ENCODE data around the gene EDN1. TPM values are rescaled to one million over a fixed set of nuclear protein-coding genes. Genes with fewer than 3 reads are reported as not detected.
A peak's percentile ranks its signal among the peaks of the same experiment; 100 is the strongest.

The EDN1 gene
- total and polyA plus RNA-seq, 2 of the 4 experiments (the other 2 are of a cell fraction) = 5.6 to 9.0 TPM

DNA sequence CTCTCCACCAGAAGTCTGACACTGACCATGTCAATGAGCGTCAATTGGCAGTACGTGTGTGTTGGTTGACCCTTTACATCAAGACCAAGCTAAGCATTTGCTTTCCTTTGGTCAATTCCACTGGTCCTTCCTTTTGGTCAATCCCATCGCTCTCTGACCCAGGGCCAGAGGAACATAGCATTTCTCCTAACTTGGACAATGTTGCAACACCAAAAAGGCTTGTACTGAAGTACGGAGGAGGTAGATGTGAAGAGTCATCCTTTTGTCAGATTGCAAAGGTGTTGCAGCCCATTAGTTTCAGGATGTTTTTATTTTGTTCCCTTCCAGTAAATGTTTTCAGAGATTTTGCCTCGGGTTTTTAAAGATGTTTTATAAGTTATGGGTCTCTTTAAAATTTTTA lies 24.6 kb downstream of the EDN1 start:
- Histone ChIP-seq H2BK120ac (ENCODE audit: low read depth, low read length) (no peak overlapping the region), H2AK9ac (replicated peaks; ENCODE audit: low read depth, low read length, poor library complexity) (peak overlapping the region; percentile 71), H3K4ac (ENCODE audit: low read depth, low read length) (no peak overlapping the region), H3K56ac (ENCODE audit: extremely low read depth, insufficient read depth, low read length) (no peak overlapping the region), H2BK20ac (ENCODE audit: low read depth, low read length) (no peak overlapping the region; the same call in 1 of the 2 replicates), H3K9me3 (ENCODE audit: control insufficient read depth, insufficient read depth, low read length) (peaks cover 4% of the 10 kb centered on the region; the same call in 1 of the 2 replicates), H3K27ac (ENCODE audit: insufficient read depth, low read length) (no peak overlapping the region), H2BK15ac (ENCODE audit: low read depth, low read length) (0 out of 3 replicates have a peak overlapping the region, but pooled peaks have one; percentile 4), H3K79me1 (ENCODE audit: low read depth in 1 of 2, low read length in 2 of 2) (no peaks in the 10 kb centered on the region), H3K18ac (ENCODE audit: low read depth, low read length) (no peak overlapping the region), H3K9me1 (ENCODE audit: insufficient read depth, low read length) (peaks cover 4% of the 10 kb centered on the region; the same call in 1 of the 2 replicates), H2BK5ac (ENCODE audit: low read depth, low read length, poor library complexity, severe bottlenecking) (no peak overlapping the region), H2AK5ac (ENCODE audit: low read depth, low read length) (no peak overlapping the region), H3K4me2 (ENCODE audit: low read depth, low read length) (no peak overlapping the region), H3K27me3 (ENCODE audit: control insufficient read depth, insufficient read depth, low read length) (no peaks in the 10 kb centered on the region), H4K91ac (ENCODE audit: insufficient read depth, low read depth, low read length) (no peak overlapping the region), H3K4me1 (ENCODE audit: control insufficient read depth, insufficient read depth, low read length) (no peaks in the 10 kb centered on the region; the same call in 1 of the 2 replicates), H4K20me1 (ENCODE audit: insufficient read depth, low read length) (no peaks in the 10 kb centered on the region), H3K9ac (ENCODE audit: low read depth, low read length) (no peak overlapping the region), H2AFZ (replicated peaks; ENCODE audit: low read length, poor library complexity) (peak overlapping the region; percentile 74), H4K5ac (ENCODE audit: low read depth, low read length) (no peak overlapping the region), H3K23ac (ENCODE audit: low read depth, low read length) (no peak overlapping the region), H3K36me3 (ENCODE audit: control insufficient read depth, insufficient read depth, low read length) (no peaks in the 10 kb centered on the region), H3K4me3 (ENCODE audit: insufficient read depth, low read depth, low read length) (no peak overlapping the region), H3K14ac (replicated peaks; ENCODE audit: low read depth, low read length) (no peak overlapping the region; the same call in 1 of the 2 replicates), H4K8ac (ENCODE audit: low read depth in 2 of 2, low read length in 2 of 2) (peak overlapping the region in 1 of 2 experiments; percentile 22; a peak in 1 of 4 replicates)
- WGBS, 2 experiments (ENCODE audit: extremely low coverage in 2 of 2, insufficient read length in 1 of 2) = 100% methylated on average over 2 of the region's 5 CpGs; no CpG with 5 or more reads in 1 of the 2 experiments
- TF ChIP-seq POLR2A (IDR thresholded peaks at IDR 0.05; ENCODE audit: low read depth, low read length) (no peak), CHD1 (IDR thresholded peaks at IDR 0.05; ENCODE audit: low read depth, low read length) (no peak), RCOR1 (IDR thresholded peaks at IDR 0.05; ENCODE audit: insufficient replicate concordance, low read length) (no peak), SMC3 (IDR thresholded peaks at IDR 0.05; ENCODE audit: low read depth, low read length) (no peak), RAD21 (IDR thresholded peaks at IDR 0.05; ENCODE audit: low read length) (no peak), MAFK (IDR thresholded peaks at IDR 0.05; ENCODE audit: low read depth, low read length) (no peak), ELK1 (IDR thresholded peaks at IDR 0.05; ENCODE audit: borderline replicate concordance, low read depth, low read length) (no peak), MAZ (IDR thresholded peaks at IDR 0.05; ENCODE audit: borderline replicate concordance, low read depth, low read length) (no peak), FOS (IDR thresholded peaks at IDR 0.05; ENCODE audit: low read depth, low read length) (no peak)
- TF ChIP-seq, protein P1, sequence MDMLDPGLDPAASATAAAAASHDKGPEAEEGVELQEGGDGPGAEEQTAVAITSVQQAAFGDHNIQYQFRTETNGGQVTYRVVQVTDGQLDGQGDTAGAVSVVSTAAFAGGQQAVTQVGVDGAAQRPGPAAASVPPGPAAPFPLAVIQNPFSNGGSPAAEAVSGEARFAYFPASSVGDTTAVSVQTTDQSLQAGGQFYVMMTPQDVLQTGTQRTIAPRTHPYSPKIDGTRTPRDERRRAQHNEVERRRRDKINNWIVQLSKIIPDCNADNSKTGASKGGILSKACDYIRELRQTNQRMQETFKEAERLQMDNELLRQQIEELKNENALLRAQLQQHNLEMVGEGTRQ (IDR thresholded peaks at IDR 0.05; ENCODE audit: low read depth, low read length) = no peak
- CTCF ChIA-PET = interaction anchor here (0.8 kb wide), 1 partner anchor 25 kb away, joined by 4 read pairs; no protein-coding TSS in a partner anchor
- dilution Hi-C loops (cut with HindIII; ENCODE audit: low sequenced_read_pairs, unreplicated experiment) = no loop called here
- DNase-seq (no peak), ATAC-seq (ENCODE audit: low read depth) (no peak)
- in situ Hi-C loops (cut with MboI; ENCODE audit: low sequenced_read_pairs) = no loop called here
- POLR2A ChIA-PET (ENCODE audit: unreplicated experiment) = no interaction called here
- no TSS peak for BruUV-seq (replicated peaks)
- intact Hi-C loops (cut with micrococcal nuclease) = no loop called here

Data from IMR-90 (cell line).